Heart left ventricle (tissue), 13 donors: ENCODE data around the gene CFTR.

Source experiments
- CTCF ChIP-seq, 12 donors: fragments of 200-600 bp; sonication (generic) in 4 of 12; IDR thresholded peaks; one replicate each; pipeline versions ENCODE4 v1.5.0 to v1.8.0; 2018 to 2022; ENCODE audit warnings: antibody characterized with exemption in 12 of 12, mild to moderate bottlenecking in 5 of 12
- POLR2A ChIP-seq, 2 donors: fragments of 450-650 bp; IDR thresholded peaks; one replicate each; pipeline ENCODE4 v1.6.1; 2017; ENCODE audit warnings: antibody characterized with exemption in 2 of 2, mild to moderate bottlenecking in 2 of 2, moderate library complexity in 2 of 2
- donor health status: ischemic (EF 13 %, LVEDD 7.1; RV severe dilation, severe dysfunction).
- donor health status: DM: no; HTN: yes; CAD: no.
- donor health status: DM: no; HTN: no; CAD: no.
- donor health status: ischemic (EF 25% LVEDD 6.9; RV normal size, moderate dysfunction).
- donor health status: ischemic (EF 25% LVEDD 5.7; RV mildly dilated, moderate dysfunction).
- donor health status: ischemic (EF 35%, LVEDD 5.7; RV mildly dilated, moderate dysfunction).
- donor health status: nonischemic (EF 11% LVEDD 7.7; RV severe dilation, severe dysfunction).
- donor health status: DM: yes; HTN: yes; CAD: no.
- donor health status: PGD.
- donor health status: ischemic (EF 29% LVEDD 5.4; RV normal size, mild dysfunction).
- donor health status: nonischemic (EF 23%, LVEDD 6.1; RV moderate dilation, normal function).

- TF ChIP-seq CTCF (IDR thresholded peaks at IDR 0.05) (no peak), POLR2A (IDR thresholded peaks at IDR 0.05) (no peak)
Measured at GRCh38 chr7:117621075-117621618, 141.3 kb downstream of the CFTR start.
